HT-29 (cell line): ENCODE results near the gene TAB2. TPM values are rescaled to one million over a fixed set of nuclear protein-coding genes. Genes with fewer than 3 reads are reported as not detected.

ENCODE experiments used
- DNase-seq: peaks from one replicate; pipeline ENCODE4 v3.0.0-alpha.2; 2015; ENCODE audit warnings: low spot score
- total RNA-seq: library from RNA; depleted of rRNA; stranded (reverse); fragments of >200 nt; shearing (Covaris generic); gene quantifications from 2 replicates; pipeline ENCODE4 v1.2.3, GENCODE V29; 2014

Gene TAB2
- total RNA-seq, 1 experiment from 2014 or later, result 11.7 TPM

- DNase-seq, result no peak
Observed at GRCh38 chr6:149414821-149415220, 97.3 kb downstream of the TAB2 start.

- no peak for DNase-seq
Observed at GRCh38 chr6:149419696-149420404, 102.3 kb downstream of the TAB2 start.

GRCh38 chr6:149421132-149421531 is 103.6 kb downstream of the TAB2 start:
- no peak for DNase-seq

GRCh38 chr6:149422581-149422980 is 105.1 kb downstream of the TAB2 start:
- no peak for DNase-seq

GRCh38 chr6:149423964-149424440 is 106.5 kb downstream of the TAB2 start:
- no peak for DNase-seq

GRCh38 chr6:149425224-149425623 is 107.7 kb downstream of the TAB2 start:
- no peak for DNase-seq

GRCh38 chr6:149425754-149426153 is 108.2 kb downstream of the TAB2 start:
- no peak for DNase-seq

- no peak for DNase-seq
Observed at GRCh38 chr6:149428606-149429005, 111.1 kb downstream of the TAB2 start.

GRCh38 chr6:149429427-149430360 is 112.2 kb downstream of the TAB2 start:
- DNase-seq, result no peak

GRCh38 chr6:149431905-149432775 is 114.6 kb downstream of the TAB2 start:
- peak; percentile 93 for DNase-seq

GRCh38 chr6:149433405-149433804 is 115.9 kb downstream of the TAB2 start:
- no peak for DNase-seq

GRCh38 chr6:149433881-149434280 is 116.4 kb downstream of the TAB2 start:
- no peak for DNase-seq

- DNase-seq, result no peak
Observed at GRCh38 chr6:149435919-149436586, 118.5 kb downstream of the TAB2 start.

- no peak for DNase-seq
Observed at GRCh38 chr6:149436647-149437046, 119.1 kb downstream of the TAB2 start.

- DNase-seq, result no peak
Observed at GRCh38 chr6:149437212-149437611, 119.7 kb downstream of the TAB2 start.

- DNase-seq, result no peak
Observed at GRCh38 chr6:149438855-149439254, 121.3 kb downstream of the TAB2 start.

- DNase-seq, result no peak
Observed at GRCh38 chr6:149439626-149440025, 122.1 kb downstream of the TAB2 start.

GRCh38 chr6:149440735-149441671 is 123.5 kb downstream of the TAB2 start:
- DNase-seq, result no peak

GRCh38 chr6:149441740-149442139 is 124.2 kb downstream of the TAB2 start:
- no peak for DNase-seq
